Ovary (tissue), 9 donors: ENCODE measurements around the gene LOXHD1. TPM values are rescaled to one million over a fixed set of nuclear protein-coding genes. Genes with fewer than 3 reads are reported as not detected.

ENCODE experiments used
- DNase-seq, 5 donors: peaks; one replicate each; pipeline ENCODE4 v3.0.0-alpha.2; 2019 to 2020
- H3K27ac ChIP-seq, 2 donors: fragments of 200-600 bp; one replicate each; pipeline versions ENCODE4 v1.5.1 to v1.8.0; 2019 to 2022
- H3K27me3 ChIP-seq: fragments of 200-600 bp; one replicate; pipeline ENCODE4 v1.8.0; 2022
- H3K36me3 ChIP-seq: fragments of 200-600 bp; sonication (generic); one replicate; pipeline ENCODE4 v1.5.1; 2019
- H3K4me1 ChIP-seq: one replicate; pipeline ENCODE4 v1.8.1; 2013; ENCODE audit warnings: mild to moderate bottlenecking, moderate library complexity; ENCODE audit not compliant: insufficient read depth
- H3K4me3 ChIP-seq: fragments of 200-600 bp; sonication (generic); one replicate; pipeline ENCODE4 v1.5.1; 2017
- H3K9me3 ChIP-seq, 2 donors: fragments of 200-600 bp in 1 of 2; sonication (generic) in 1 of 2; one replicate each; pipeline versions ENCODE4 v1.5.1 to v1.8.1; 2013 to 2019; ENCODE audit warnings: mild to moderate bottlenecking in 1 of 2, moderate library complexity in 1 of 2
- CTCF ChIP-seq, 3 donors: fragments of 450-650 bp in 2 of 3; fragments of 200-600 bp in 1 of 3; IDR thresholded peaks; one replicate each; pipeline versions ENCODE4 v1.5.1 to v1.8.0; 2016 to 2022; ENCODE audit warnings: antibody characterized with exemption in 3 of 3, mild to moderate bottlenecking in 1 of 3
- EP300 ChIP-seq: sonication (generic); formaldehyde crosslinking; IDR thresholded peaks from one replicate; pipeline ENCODE4 v1.6.1; 2017; ENCODE audit warnings: antibody characterized with exemption
- POLR2A ChIP-seq: fragments of 450-650 bp; IDR thresholded peaks from one replicate; pipeline ENCODE4 v1.6.1; 2017; ENCODE audit warnings: antibody characterized with exemption, mild to moderate bottlenecking, moderate library complexity
- WGBS, 3 donors: extraction: QIAGEN DNeasy Blood & Tissue Kit in 1 of 3; methylation state at CpG; one replicate each; pipeline versions ENCODE4 v1.1.5 to v1.1.7; 2013 to 2017; 5-methylcytosine and 5-hydroxymethylcytosine counted together
- intact Hi-C, 4 donors: fragments of 100-400 bp; cut with DNase I; formaldehyde crosslinking; loops; one replicate each; pipeline versions ENCODE4 v1.11.0 to v1.15.1; 2022 to 2023
- polyA plus RNA-seq, 2 donors: library from polyadenylated mRNA; stranded (reverse); fragments of 200-250 nt in 1 of 2; fragments of 350-450 nt in 1 of 2; fragmentation: Illumina TruSeq in 1 of 2; extraction: RNeasy Lipid Tissue Mini Kit (QIAGEN cat#74804) in 1 of 2; gene quantifications; one replicate each; pipeline ENCODE4 v1.2.3, GENCODE V29; 2013 to 2014
- total RNA-seq, 7 donors: library from RNA; depleted of rRNA in 2 of 7; stranded (reverse); fragments of >200 nt in 2 of 7; fragmentation: NEBNext Ultra II Directional in 3 of 7; extraction: Animal tissue kit (Norgen Biotek cat#: 25700) in 3 of 7; gene quantifications; one replicate each; pipeline versions ENCODE4 v1.1.0 to v1.2.4, GENCODE V29; 2016 to 2023
- donor health status: DM: no; HTN: no; CAD: no; lungs with moderate emphysema.
- donor health status: DM: no; HTN: no; CAD: no.
- donor health status: Bipolar disorder and iron deficiency.
- donor health status: DM: yes; HTN: yes; CAD: no.
- donor health status: DM: no; HTN: no; CAD: no.
- donor health status: DM: yes; HTN: yes; CAD: no.

The LOXHD1 gene
- total and polyA plus RNA-seq, 9 donors = 0.13 to 1.2 (median 0.31) TPM; not detected in 3

- DNase-seq = no peak
- intact Hi-C loops = no loop called here
- Histone ChIP-seq H3K4me3 (no peak overlapping the region), H3K9me3 (no peaks in the 10 kb centered on the region), H3K36me3 (no peaks in the 10 kb centered on the region), H3K27me3 (no peaks in the 10 kb centered on the region), H3K27ac (no peak overlapping the region), H3K4me1 (no peaks in the 10 kb centered on the region)
- 85 to 91% (median 85%) methylated on average over 2 of the region's 2 CpGs for WGBS, 3 donors
- no peak for TF ChIP-seq EP300
- TF ChIP-seq POLR2A = no peak
- TF ChIP-seq CTCF (IDR thresholded peaks at IDR 0.05) = no peak
Observed at GRCh38 chr18:46554406-46555080, 102.5 kb downstream of the LOXHD1 start.

DNA sequence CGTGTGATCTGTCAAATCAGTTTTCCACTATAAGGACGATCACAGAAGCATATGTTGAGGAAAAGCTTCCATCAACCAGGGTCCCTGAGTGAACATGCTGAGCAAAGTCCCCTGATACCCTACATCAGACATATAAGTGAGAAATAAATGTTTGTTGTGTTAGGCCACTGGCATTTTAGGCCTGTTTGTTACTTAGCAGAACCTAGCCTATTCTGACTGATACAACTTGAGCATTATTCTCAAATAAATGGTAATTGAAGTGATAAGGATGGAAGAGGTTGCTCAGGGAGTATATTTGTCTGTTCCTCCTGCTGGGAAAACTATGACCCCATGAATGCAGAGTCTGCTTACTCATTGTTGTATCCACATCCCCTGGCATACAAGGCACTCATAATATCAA, 106.4 kb downstream of the LOXHD1 start:
- no peak for TF ChIP-seq CTCF (IDR thresholded peaks at IDR 0.05)
- TF ChIP-seq POLR2A = no peak
- no peak for TF ChIP-seq EP300
- Histone ChIP-seq H3K4me1 (no peaks in the 10 kb centered on the region), H3K4me3 (no peak overlapping the region), H3K27me3 (no peaks in the 10 kb centered on the region), H3K9me3 (no peaks in the 10 kb centered on the region), H3K27ac (no peak overlapping the region), H3K36me3 (no peaks in the 10 kb centered on the region)
- intact Hi-C loops = no loop called here
- DNase-seq = no peak
- whole genome bisulfite sequencing, 3 donors = 84 to 92% (median 87%) methylated on average over 2 of the region's 2 CpGs

- no peaks in the 10 kb centered on the region for H3K9me3 ChIP-seq
- TF ChIP-seq POLR2A (no peak), EP300 (no peak), CTCF (IDR thresholded peaks at IDR 0.05) (no peak)
- WGBS, 3 donors = 8 to 22% (median 18%) methylated on average over 1 of the region's 1 CpG
Observed at GRCh38 chr18:46547520-46547919, 109.5 kb downstream of the LOXHD1 start.

GRCh38 chr18:46546111-46546640, 110.8 kb downstream of the LOXHD1 start:
- no peaks in the 10 kb centered on the region for H3K27me3 ChIP-seq
- TF ChIP-seq EP300 = no peak
- no peaks in the 10 kb centered on the region for H3K36me3 ChIP-seq
- no peak overlapping the region for H3K27ac ChIP-seq
- no peaks in the 10 kb centered on the region for H3K4me1 ChIP-seq
- DNase-seq = no peak
- no peak overlapping the region for H3K4me3 ChIP-seq
- no peaks in the 10 kb centered on the region for H3K9me3 ChIP-seq
- intact Hi-C loops = no loop called here

More at GRCh38 chr18:46547520-46547919, 109.5 kb downstream of the LOXHD1 start:
- Histone ChIP-seq H3K4me1 (no peaks in the 10 kb centered on the region), H3K36me3 (no peaks in the 10 kb centered on the region), H3K27ac (no peak overlapping the region), H3K4me3 (no peak overlapping the region), H3K27me3 (no peaks in the 10 kb centered on the region)
- no peak for DNase-seq
- intact Hi-C loops = no loop called here

DNA sequence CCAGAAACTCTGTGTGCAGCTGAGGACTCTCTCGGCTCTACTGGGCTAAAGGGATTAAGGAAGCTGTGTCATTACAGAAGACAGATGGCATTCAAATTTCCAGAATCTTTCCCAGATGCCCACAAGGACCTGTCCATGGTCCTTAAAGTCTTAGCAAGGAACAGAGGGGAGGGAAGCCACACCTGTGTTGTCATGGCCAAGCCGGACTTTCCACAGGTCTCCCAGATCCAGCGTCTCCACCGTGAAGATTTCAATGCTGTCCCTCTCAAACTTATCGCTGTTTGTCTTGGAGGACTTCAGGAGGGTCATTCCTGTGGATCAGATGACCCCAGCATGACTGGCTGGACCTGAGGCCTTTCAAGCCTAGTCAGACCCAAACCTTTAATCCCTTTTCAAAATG, 114.5 kb downstream of the LOXHD1 start:
- H3K27ac ChIP-seq = no peak overlapping the region
- H3K9me3 ChIP-seq = no peaks in the 10 kb centered on the region
- intact Hi-C loops = no loop called here
- H3K27me3 ChIP-seq = no peaks in the 10 kb centered on the region
- WGBS, 3 donors = 48 to 51% (median 51%) methylated on average over 5 of the region's 5 CpGs
- no peaks in the 10 kb centered on the region for H3K36me3 ChIP-seq
- no peaks in the 10 kb centered on the region for H3K4me1 ChIP-seq
- DNase-seq = no peak
- H3K4me3 ChIP-seq = no peak overlapping the region
- no peak for TF ChIP-seq EP300
- TF ChIP-seq POLR2A = no peak
- TF ChIP-seq CTCF (IDR thresholded peaks at IDR 0.05) = no peak
